ENCODE results near the gene ARMC2. TPM values are rescaled to one million over a fixed set of nuclear protein-coding genes. Genes with fewer than 3 reads are reported as not detected.

The ARMC2 gene
- total and polyA plus RNA-seq, 2 of the 4 experiments (the other 2 are of a cell fraction), result 0.72 to 3.9 TPM

- no peak for ATAC-seq (ENCODE audit: low read depth)
- Histone ChIP-seq H3K4me2 (ENCODE audit: low read depth, low read length) (no peak overlapping the region), H3K4me3 (ENCODE audit: insufficient read depth, low read depth, low read length) (no peak overlapping the region), H3K79me1 (ENCODE audit: low read depth in 1 of 2, low read length in 2 of 2) (no peaks in the 10 kb centered on the region), H2AK5ac (ENCODE audit: low read depth, low read length) (no peak overlapping the region), H3K27me3 (ENCODE audit: control insufficient read depth, insufficient read depth, low read length) (no peaks in the 10 kb centered on the region), H3K56ac (ENCODE audit: extremely low read depth, insufficient read depth, low read length) (no peak overlapping the region), H3K4me1 (ENCODE audit: control insufficient read depth, insufficient read depth, low read length) (no peaks in the 10 kb centered on the region), H3K23ac (ENCODE audit: low read depth, low read length) (no peak overlapping the region), H4K5ac (ENCODE audit: low read depth, low read length) (no peak overlapping the region), H2BK120ac (ENCODE audit: low read depth, low read length) (no peak overlapping the region), H3K27ac (ENCODE audit: insufficient read depth, low read length) (no peak overlapping the region), H4K91ac (ENCODE audit: insufficient read depth, low read depth, low read length) (no peak overlapping the region), H3K14ac (replicated peaks; ENCODE audit: low read depth, low read length) (no peak overlapping the region), H2BK15ac (ENCODE audit: low read depth, low read length) (no peak overlapping the region), H3K18ac (ENCODE audit: low read depth, low read length) (no peak overlapping the region), H3K9ac (ENCODE audit: low read depth, low read length) (no peak overlapping the region), H3K36me3 (ENCODE audit: control insufficient read depth, insufficient read depth, low read length) (peaks cover 21% of the 10 kb centered on the region), H2BK20ac (ENCODE audit: low read depth, low read length) (no peak overlapping the region), H4K8ac (ENCODE audit: low read depth in 2 of 2, low read length in 2 of 2) (no peak overlapping the region), H3K4ac (ENCODE audit: low read depth, low read length) (no peak overlapping the region), H2AK9ac (replicated peaks; ENCODE audit: low read depth, low read length, poor library complexity) (no peak overlapping the region), H3K9me1 (ENCODE audit: insufficient read depth, low read length) (no peaks in the 10 kb centered on the region), H3K9me3 (ENCODE audit: control insufficient read depth, insufficient read depth, low read length) (no peaks in the 10 kb centered on the region), H2AFZ (replicated peaks; ENCODE audit: low read length, poor library complexity) (no peak overlapping the region), H4K20me1 (ENCODE audit: insufficient read depth, low read length) (no peaks in the 10 kb centered on the region), H2BK5ac (ENCODE audit: low read depth, low read length, poor library complexity, severe bottlenecking) (no peak overlapping the region)
- dilution Hi-C loops (cut with HindIII; ENCODE audit: low sequenced_read_pairs, unreplicated experiment), result no loop called here
- no TSS peak for BruUV-seq (replicated peaks)
- CTCF ChIA-PET, result interaction anchor here (0.6 kb wide), 1 partner anchor 15 kb away, joined by 6 read pairs; no protein-coding TSS in a partner anchor
- no peak for DNase-seq
- POLR2A ChIA-PET (ENCODE audit: unreplicated experiment), result no interaction called here
- in situ Hi-C loops (cut with MboI; ENCODE audit: low sequenced_read_pairs), result no loop called here
- no CpG with 5 or more reads among the region's 5 CpGs for WGBS, 2 experiments (ENCODE audit: extremely low coverage in 2 of 2, insufficient read length in 1 of 2)
- intact Hi-C loops (cut with micrococcal nuclease), result loop anchor here (5.0 kb wide), 1 partner anchor 81 kb away; no protein-coding TSS in a partner anchor
- TF ChIP-seq FOS (IDR thresholded peaks at IDR 0.05; ENCODE audit: low read depth, low read length), result no peak
- TF ChIP-seq CTCF (conservative IDR thresholded peaks at IDR 0.05; ENCODE audit: low read depth, low read length), result no peak
- TF ChIP-seq CHD1 (IDR thresholded peaks at IDR 0.05; ENCODE audit: low read depth, low read length), result no peak
- TF ChIP-seq CEBPB (IDR thresholded peaks at IDR 0.05; ENCODE audit: low read depth, low read length), result no peak
- TF ChIP-seq USF2 (IDR thresholded peaks at IDR 0.05; ENCODE audit: low read depth, low read length), result no peak
- no peak for TF ChIP-seq MAFK (IDR thresholded peaks at IDR 0.05; ENCODE audit: low read depth, low read length)
- no peak for TF ChIP-seq MXI1 (IDR thresholded peaks at IDR 0.05; ENCODE audit: borderline replicate concordance, low read depth, low read length)
- TF ChIP-seq RFX5 (IDR thresholded peaks at IDR 0.05; ENCODE audit: low read depth, low read length), result no peak
Observed at GRCh38 chr6:108988765-108989164, 140.5 kb downstream of the ARMC2 start.
